Osteoblast (primary cell): ENCODE results near the gene MIGA2. TPM values are rescaled to one million over a fixed set of nuclear protein-coding genes. Genes with fewer than 3 reads are reported as not detected.
A peak's percentile ranks its signal among the peaks of the same experiment; 100 is the strongest.
"Not testable (repeated sequence)": the region's sequence is repeated elsewhere in the genome, so short reads cannot be mapped to it uniquely, and the experiment has no call there.

Source experiments
- DNase-seq: peaks from one replicate; pipeline ENCODE4 v3.0.0; 2011; ENCODE audit warnings: low spot score, mixed read lengths; ENCODE audit not compliant: insufficient read length; ENCODE audit errors: missing footprints
- H2AFZ ChIP-seq: 2 replicates; pipeline ENCODE4 v1.6.0; 2011; ENCODE audit warnings: mild to moderate bottlenecking, low read length
- H3K27ac ChIP-seq: 2 replicates; pipeline ENCODE4 v1.5.1; 2011; ENCODE audit warnings: mild to moderate bottlenecking, low read depth, low read length, moderate library complexity
- H3K27me3 ChIP-seq: 2 replicates; pipeline ENCODE4 v1.6.0; 2012; ENCODE audit warnings: mild to moderate bottlenecking, control low read depth, inconsistent platforms, low read length, moderate library complexity; ENCODE audit not compliant: insufficient read depth
- H3K36me3 ChIP-seq: 2 replicates; pipeline ENCODE4 v1.5.1; 2011; ENCODE audit warnings: mild to moderate bottlenecking, low read length, control low read depth, moderate library complexity; ENCODE audit not compliant: insufficient read depth
- H3K4me1 ChIP-seq: 2 replicates; pipeline ENCODE4 v1.5.1; 2011; ENCODE audit warnings: mild to moderate bottlenecking, low read length, control low read depth, moderate library complexity; ENCODE audit not compliant: insufficient read depth
- H3K4me2 ChIP-seq: 2 replicates; pipeline ENCODE4 v1.6.0; 2011; ENCODE audit warnings: mild to moderate bottlenecking, low read length; ENCODE audit not compliant: insufficient read depth
- H3K4me3 ChIP-seq: fragments of 200-600 bp; sonication (generic); 3 replicates; pipeline ENCODE4 v1.5.1; 2012; ENCODE audit warnings: mild to moderate bottlenecking, low read length, inconsistent platforms; ENCODE audit not compliant: insufficient read depth
- H3K79me2 ChIP-seq: 2 replicates; pipeline ENCODE4 v1.6.0; 2012; ENCODE audit warnings: mild to moderate bottlenecking, low read length, control low read depth, inconsistent platforms; ENCODE audit not compliant: insufficient read depth
- H3K9me3 ChIP-seq: 2 replicates; pipeline ENCODE4 v1.5.1; 2011; ENCODE audit warnings: low read depth, low read length, control low read depth
- H4K20me1 ChIP-seq: 2 replicates; pipeline ENCODE4 v1.6.0; 2012; ENCODE audit warnings: mild to moderate bottlenecking, low read length, control low read depth; ENCODE audit not compliant: insufficient read depth
- total RNA-seq: library from RNA; depleted of rRNA; stranded (reverse); fragments of >200 nt; gene quantifications from 2 replicates; pipeline ENCODE4 v1.2.3, GENCODE V29; 2012
- TF ChIP-seq, protein P1 (sequence below): IDR thresholded peaks from 2 replicates; pipeline ENCODE4 v1.5.1; 2011; ENCODE audit warnings: mild to moderate bottlenecking, low read depth, low read length, moderate library complexity; ENCODE audit errors: extremely low read depth

The MIGA2 gene
- total RNA-seq, 1 donor: 22.4 TPM

DNA sequence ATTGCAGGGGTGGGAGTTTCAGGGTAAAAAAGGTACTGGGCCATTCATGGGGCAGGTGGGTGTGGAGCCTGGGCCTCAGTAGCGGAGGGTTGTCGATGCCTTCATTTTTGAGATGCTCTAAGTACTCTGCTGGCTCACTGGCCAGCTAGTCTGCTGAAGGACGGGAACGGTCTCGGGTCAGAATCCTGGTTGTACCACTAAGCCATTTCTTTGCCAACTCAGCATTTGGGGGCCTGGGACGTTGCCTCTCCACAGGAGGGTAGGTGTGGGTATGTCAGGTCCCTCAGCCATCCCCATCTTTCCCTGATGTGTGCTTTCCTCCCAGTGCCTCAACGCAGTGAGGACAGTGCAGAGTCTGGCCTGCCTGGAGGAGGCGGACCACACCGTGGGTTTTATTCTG, 33.4 kb upstream of the MIGA2 start:
- peaks cover 65% of the 10 kb centered on the region for H3K36me3 ChIP-seq
- no peak overlapping the region for H3K27ac ChIP-seq
- H3K4me3 ChIP-seq: no peak overlapping the region
- no peaks in the 10 kb centered on the region for H3K27me3 ChIP-seq
- H3K4me2 ChIP-seq: no peak overlapping the region
- TF ChIP-seq, protein P1, sequence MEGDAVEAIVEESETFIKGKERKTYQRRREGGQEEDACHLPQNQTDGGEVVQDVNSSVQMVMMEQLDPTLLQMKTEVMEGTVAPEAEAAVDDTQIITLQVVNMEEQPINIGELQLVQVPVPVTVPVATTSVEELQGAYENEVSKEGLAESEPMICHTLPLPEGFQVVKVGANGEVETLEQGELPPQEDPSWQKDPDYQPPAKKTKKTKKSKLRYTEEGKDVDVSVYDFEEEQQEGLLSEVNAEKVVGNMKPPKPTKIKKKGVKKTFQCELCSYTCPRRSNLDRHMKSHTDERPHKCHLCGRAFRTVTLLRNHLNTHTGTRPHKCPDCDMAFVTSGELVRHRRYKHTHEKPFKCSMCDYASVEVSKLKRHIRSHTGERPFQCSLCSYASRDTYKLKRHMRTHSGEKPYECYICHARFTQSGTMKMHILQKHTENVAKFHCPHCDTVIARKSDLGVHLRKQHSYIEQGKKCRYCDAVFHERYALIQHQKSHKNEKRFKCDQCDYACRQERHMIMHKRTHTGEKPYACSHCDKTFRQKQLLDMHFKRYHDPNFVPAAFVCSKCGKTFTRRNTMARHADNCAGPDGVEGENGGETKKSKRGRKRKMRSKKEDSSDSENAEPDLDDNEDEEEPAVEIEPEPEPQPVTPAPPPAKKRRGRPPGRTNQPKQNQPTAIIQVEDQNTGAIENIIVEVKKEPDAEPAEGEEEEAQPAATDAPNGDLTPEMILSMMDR: no peak
- H3K79me2 ChIP-seq: no peaks in the 10 kb centered on the region
- peaks cover 4% of the 10 kb centered on the region for H3K4me1 ChIP-seq
- no peak overlapping the region for H2AFZ ChIP-seq
- no peaks in the 10 kb centered on the region for H3K9me3 ChIP-seq
- H4K20me1 ChIP-seq: peaks cover 3% of the 10 kb centered on the region
- DNase-seq: peak; percentile 49

DNA sequence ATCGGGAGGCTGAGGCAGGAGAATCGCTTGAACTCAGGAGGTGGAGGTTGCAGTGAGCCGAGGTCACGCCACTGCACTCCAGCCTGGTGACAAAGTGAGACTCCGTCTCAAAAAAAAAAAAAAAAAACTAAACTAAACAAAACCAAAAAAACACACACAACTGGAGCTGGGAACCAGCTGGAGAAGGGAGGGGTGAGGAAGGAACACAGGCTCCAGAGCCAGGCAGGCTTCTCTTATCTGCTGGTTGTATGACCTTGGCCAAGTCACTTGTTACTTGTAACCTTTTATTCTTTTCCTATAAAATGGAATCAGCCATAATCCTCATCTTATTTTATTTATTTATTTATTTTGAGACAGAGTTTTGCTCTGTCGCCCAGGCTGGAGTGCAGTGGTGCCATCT, 32.3 kb upstream of the MIGA2 start:
- not testable (repeated sequence) for H3K79me2 ChIP-seq, H3K27me3 ChIP-seq, H3K9me3 ChIP-seq, H3K4me3 ChIP-seq, H2AFZ ChIP-seq, H4K20me1 ChIP-seq, H3K4me1 ChIP-seq, H3K4me2 ChIP-seq, H3K27ac ChIP-seq
- DNase-seq: peak; percentile 48
- H3K36me3 ChIP-seq: peaks cover 55% of the 10 kb centered on the region

DNA sequence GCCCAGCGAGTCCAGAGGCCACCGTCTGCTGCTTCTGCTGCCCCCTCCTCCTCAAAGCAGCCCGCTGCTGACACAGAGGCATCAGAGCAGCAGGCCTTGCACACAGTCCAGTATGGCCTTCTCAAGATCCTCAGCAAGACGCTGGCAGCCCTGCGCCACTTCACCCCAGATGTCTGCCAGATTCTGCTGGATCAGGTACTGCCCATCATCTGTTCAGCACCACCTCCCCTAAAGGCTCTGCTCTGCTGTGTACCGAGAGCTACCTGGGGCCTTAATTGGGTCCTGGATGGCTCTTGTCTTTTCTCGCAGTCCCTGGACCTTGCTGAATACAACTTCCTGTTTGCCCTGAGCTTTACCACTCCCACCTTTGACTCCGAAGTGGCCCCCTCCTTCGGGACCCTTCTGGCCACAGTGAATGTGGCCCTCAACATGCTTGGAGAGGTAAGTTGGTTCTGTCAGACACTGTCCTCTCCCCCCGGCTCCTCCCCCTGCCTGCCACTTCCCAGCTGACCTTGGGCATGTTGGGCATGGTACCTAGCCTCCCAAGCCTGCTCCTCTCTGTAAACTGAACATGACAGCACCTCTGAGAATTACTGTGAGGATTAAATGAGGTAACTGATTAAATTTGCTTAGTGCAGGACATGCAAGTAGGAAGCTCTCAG, 31.0 kb upstream of the MIGA2 start:
- Histone ChIP-seq H3K4me1 (peaks cover 4% of the 10 kb centered on the region), H2AFZ (no peak overlapping the region), H3K4me3 (no peak overlapping the region), H4K20me1 (peaks cover 3% of the 10 kb centered on the region), H3K36me3 (peaks cover 42% of the 10 kb centered on the region), H3K9me3 (no peaks in the 10 kb centered on the region), H3K4me2 (no peak overlapping the region), H3K27ac (no peak overlapping the region), H3K79me2 (no peaks in the 10 kb centered on the region), H3K27me3 (no peaks in the 10 kb centered on the region)
- DNase-seq: peak; percentile 2
- TF ChIP-seq, protein P1: no peak

DNA sequence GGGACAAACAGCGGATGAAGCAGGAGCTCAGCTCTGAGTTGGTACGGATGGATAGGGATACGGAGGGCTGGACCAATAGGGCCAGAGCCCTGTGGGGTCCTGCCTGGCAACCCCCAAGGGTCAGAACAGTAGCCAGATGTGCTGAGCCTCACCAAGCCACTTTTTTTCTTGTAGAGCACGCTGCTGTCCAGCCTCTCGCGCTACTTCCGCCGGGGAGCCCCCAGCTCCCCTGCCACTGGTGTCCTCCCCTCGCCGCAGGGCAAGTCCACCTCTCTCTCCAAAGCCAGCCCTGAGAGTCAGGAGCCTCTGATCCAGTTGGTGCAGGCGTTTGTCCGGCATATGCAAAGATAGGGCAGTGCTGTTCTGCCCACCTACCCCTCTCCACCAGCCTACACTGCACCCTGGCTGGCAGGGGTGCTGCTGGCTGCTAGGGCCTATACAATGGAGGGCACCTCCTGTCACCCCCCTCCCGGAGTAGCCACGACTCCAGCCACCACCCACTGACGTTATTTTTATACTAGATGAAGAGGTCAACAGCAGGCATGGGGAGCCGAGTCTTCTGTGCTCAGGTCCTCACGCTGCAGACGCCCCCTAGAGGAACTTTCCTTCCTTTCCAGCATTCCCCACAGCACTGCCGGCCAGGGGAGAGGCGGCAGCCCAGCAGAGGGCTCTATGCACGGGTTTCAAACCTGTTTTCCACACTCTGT, 29.9 kb upstream of the MIGA2 start:
- Histone ChIP-seq H3K27ac (no peak overlapping the region), H3K36me3 (peaks cover 36% of the 10 kb centered on the region), H3K4me3 (no peak overlapping the region), H3K79me2 (no peaks in the 10 kb centered on the region), H3K4me2 (no peak overlapping the region), H2AFZ (no peak overlapping the region), H4K20me1 (peaks cover 3% of the 10 kb centered on the region), H3K9me3 (no peaks in the 10 kb centered on the region), H3K27me3 (no peaks in the 10 kb centered on the region), H3K4me1 (peaks cover 4% of the 10 kb centered on the region)
- peak; percentile 98 for DNase-seq
- TF ChIP-seq, protein P1: peak; percentile 98
